Measurements from ENCODE around the gene PDZD2.

GRCh38 chr5:31819926-31820516, 181.1 kb downstream of the PDZD2 start:
- TF ChIP-seq CTCF (IDR thresholded peaks at IDR 0.05; ENCODE audit: borderline replicate concordance, extremely low read depth, low read length, poor library complexity, severe bottlenecking) (no peak), EZH2 (IDR thresholded peaks at IDR 0.05; ENCODE audit: borderline replicate concordance, low read depth, low read length, severe bottlenecking) (no peak)
